ACC112 (cell line): Measurements from ENCODE around the gene TMEM143.
"Not testable (repeated sequence)": the region's sequence is repeated elsewhere in the genome, so short reads cannot be mapped to it uniquely, and the experiment has no call there.

ENCODE experiments used
- H2AFZ ChIP-seq: fragments of 200-600 bp; sonication (generic); one replicate; pipeline ENCODE4 v1.6.0; 2017; ENCODE audit warnings: antibody characterized with exemption, low read length; ENCODE audit not compliant: unreplicated experiment
- H3K27ac ChIP-seq: fragments of 200-600 bp; sonication (generic); 2 replicates; pipeline ENCODE4 v1.5.1; 2014; ENCODE audit warnings: low read depth, mild to moderate bottlenecking, antibody characterized with exemption, low read length, moderate library complexity
- H3K27me3 ChIP-seq: fragments of 200-600 bp; sonication (generic); 2 replicates; pipeline ENCODE4 v1.6.1; 2014; ENCODE audit warnings: mild to moderate bottlenecking, antibody characterized with exemption, low read length, moderate library complexity, mixed read lengths; ENCODE audit not compliant: insufficient read depth
- H3K36me3 ChIP-seq: fragments of 200-600 bp; sonication (generic); 2 replicates; pipeline ENCODE4 v1.6.1; 2016; ENCODE audit warnings: mild to moderate bottlenecking, antibody characterized with exemption, low read length, moderate library complexity, mixed read lengths; ENCODE audit not compliant: insufficient read depth
- H3K4me1 ChIP-seq: fragments of 200-600 bp; sonication (generic); one replicate; pipeline ENCODE4 v1.6.1; 2016; ENCODE audit warnings: low read length, mixed read lengths; ENCODE audit not compliant: insufficient read depth, unreplicated experiment, control insufficient read depth
- H3K4me3 ChIP-seq: fragments of 200-600 bp; sonication (generic); 2 replicates; pipeline ENCODE4 v1.5.1; 2014; ENCODE audit warnings: mild to moderate bottlenecking, low read depth, low read length
- H3K79me2 ChIP-seq: fragments of 200-600 bp; sonication (generic); one replicate; pipeline ENCODE4 v1.6.0; 2016; ENCODE audit warnings: low read length; ENCODE audit not compliant: control insufficient read depth, unreplicated experiment, insufficient read depth

Gene TMEM143

GRCh38 chr19:48390188-48391099 is 26.7 kb upstream of the TMEM143 start:
- peak overlapping the region; percentile 96 for H3K4me3 ChIP-seq
- peak overlapping the region; percentile 68 for H3K27ac ChIP-seq
- H3K36me3 ChIP-seq = peaks cover 11% of the 10 kb centered on the region
- H3K27me3 ChIP-seq = 0 out of 2 replicates have a peak, but pooled peaks cover 2% of the 10 kb centered on the region
- peaks cover 27% of the 10 kb centered on the region for H3K79me2 ChIP-seq
- H3K4me1 ChIP-seq = peaks cover 3% of the 10 kb centered on the region
- H2AFZ ChIP-seq = no peak overlapping the region

GRCh38 chr19:48386981-48387380 is 23.2 kb upstream of the TMEM143 start:
- Histone ChIP-seq H3K27ac (no peak overlapping the region), H3K79me2 (peaks cover 27% of the 10 kb centered on the region), H3K27me3 (no peaks in the 10 kb centered on the region), H3K4me1 (no peaks in the 10 kb centered on the region), H2AFZ (no peak overlapping the region), H3K36me3 (peaks cover 14% of the 10 kb centered on the region), H3K4me3 (no peak overlapping the region)

- H3K27me3 ChIP-seq = no peaks in the 10 kb centered on the region
- H3K4me1 ChIP-seq = no peaks in the 10 kb centered on the region
- H3K36me3 ChIP-seq = peaks cover 14% of the 10 kb centered on the region
- no peak overlapping the region for H3K4me3 ChIP-seq
- H3K27ac ChIP-seq = no peak overlapping the region
- H3K79me2 ChIP-seq = peaks cover 21% of the 10 kb centered on the region
- H2AFZ ChIP-seq = no peak overlapping the region
Measured at GRCh38 chr19:48385461-48386087, 21.8 kb upstream of the TMEM143 start.

GRCh38 chr19:48382286-48382685 is 18.5 kb upstream of the TMEM143 start:
- Histone ChIP-seq H3K27me3 (no peaks in the 10 kb centered on the region), H3K4me1 (no peaks in the 10 kb centered on the region), H2AFZ (no peak overlapping the region), H3K4me3 (no peak overlapping the region), H3K36me3 (peaks cover 9% of the 10 kb centered on the region; the same call in 1 of the 2 replicates), H3K79me2 (peaks cover 3% of the 10 kb centered on the region), H3K27ac (no peak overlapping the region)

- peaks cover 7% of the 10 kb centered on the region; the same call in 1 of the 2 replicates for H3K36me3 ChIP-seq
- H3K27ac ChIP-seq = no peak overlapping the region
Measured at GRCh38 chr19:48381178-48381950, 17.6 kb upstream of the TMEM143 start.

GRCh38 chr19:48379058-48379457 is 15.3 kb upstream of the TMEM143 start:
- H3K79me2 ChIP-seq = no peaks in the 10 kb centered on the region
- H3K36me3 ChIP-seq = peaks cover 4% of the 10 kb centered on the region; the same call in 1 of the 2 replicates
- H3K27me3 ChIP-seq = no peaks in the 10 kb centered on the region
- no peaks in the 10 kb centered on the region for H3K4me1 ChIP-seq
- no peak overlapping the region for H2AFZ ChIP-seq
- H3K27ac ChIP-seq = no peak overlapping the region
- H3K4me3 ChIP-seq = no peak overlapping the region

More at GRCh38 chr19:48381178-48381950, 17.6 kb upstream of the TMEM143 start:
- Histone ChIP-seq H3K79me2 (no peaks in the 10 kb centered on the region), H3K27me3 (no peaks in the 10 kb centered on the region), H3K4me3 (no peak overlapping the region), H2AFZ (no peak overlapping the region), H3K4me1 (no peaks in the 10 kb centered on the region)

- Histone ChIP-seq H3K36me3 (no peaks in the 10 kb centered on the region), H3K4me1 (no peaks in the 10 kb centered on the region), H3K27me3 (no peaks in the 10 kb centered on the region), H3K27ac (no peak overlapping the region), H3K79me2 (no peaks in the 10 kb centered on the region), H3K4me3 (no peak overlapping the region), H2AFZ (no peak overlapping the region)
Measured at GRCh38 chr19:48378194-48378570, 14.4 kb upstream of the TMEM143 start.

- Histone ChIP-seq H3K79me2 (no peaks in the 10 kb centered on the region), H3K4me1 (no peaks in the 10 kb centered on the region), H3K27ac (no peak overlapping the region), H3K36me3 (no peaks in the 10 kb centered on the region), H3K27me3 (no peaks in the 10 kb centered on the region), H3K4me3 (no peak overlapping the region), H2AFZ (no peak overlapping the region)
Measured at GRCh38 chr19:48373567-48373966, 9.8 kb upstream of the TMEM143 start.

GRCh38 chr19:48372904-48373303 is 9.2 kb upstream of the TMEM143 start:
- Histone ChIP-seq H2AFZ (no peak overlapping the region), H3K36me3 (no peaks in the 10 kb centered on the region), H3K4me1 (no peaks in the 10 kb centered on the region), H3K79me2 (no peaks in the 10 kb centered on the region), H3K27ac (no peak overlapping the region), H3K27me3 (no peaks in the 10 kb centered on the region), H3K4me3 (no peak overlapping the region)

- not testable (repeated sequence) for H3K79me2 ChIP-seq, H3K27me3 ChIP-seq, H3K36me3 ChIP-seq, H3K27ac ChIP-seq, H2AFZ ChIP-seq, H3K4me3 ChIP-seq, H3K4me1 ChIP-seq
Measured at GRCh38 chr19:48371771-48372170, 8.0 kb upstream of the TMEM143 start.
